ENCODE results near the gene CXXC5.

Gene CXXC5

DNA sequence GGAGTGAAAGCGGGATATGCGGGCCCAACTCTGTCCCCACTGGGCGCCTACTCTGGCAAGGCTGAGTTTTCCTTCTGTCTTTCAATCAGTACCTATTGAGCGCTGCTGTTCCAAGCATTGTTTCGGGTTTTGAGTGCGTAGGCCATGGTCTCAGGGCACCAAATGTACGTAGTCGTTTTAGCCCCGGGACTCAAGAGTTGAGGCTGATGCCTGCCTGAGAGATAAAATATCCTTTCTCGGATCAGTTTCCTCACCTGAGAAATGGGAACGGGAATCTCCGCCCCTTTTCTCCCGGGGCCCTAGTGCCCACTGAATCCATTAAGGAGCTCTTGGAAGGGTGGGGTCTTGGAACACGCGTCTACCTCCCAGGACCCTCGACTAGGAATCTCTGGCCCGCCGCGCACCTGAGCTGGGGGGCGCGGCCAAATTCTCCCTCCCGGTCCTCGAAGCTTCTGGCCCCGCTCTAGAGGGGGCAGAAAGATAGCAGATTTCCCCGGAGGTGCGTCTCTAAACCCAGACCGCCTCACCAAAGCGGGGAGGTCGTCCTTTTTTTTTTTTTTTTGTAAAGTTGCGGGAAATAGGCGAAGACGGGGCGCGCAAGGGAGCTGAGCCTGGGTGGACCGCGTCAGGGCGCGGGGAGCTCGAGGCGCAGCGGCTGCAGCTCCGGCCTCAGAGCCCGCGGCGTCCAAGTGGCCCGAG is 494 bp upstream of the CXXC5 start:
- TF ChIP-seq, protein P1, sequence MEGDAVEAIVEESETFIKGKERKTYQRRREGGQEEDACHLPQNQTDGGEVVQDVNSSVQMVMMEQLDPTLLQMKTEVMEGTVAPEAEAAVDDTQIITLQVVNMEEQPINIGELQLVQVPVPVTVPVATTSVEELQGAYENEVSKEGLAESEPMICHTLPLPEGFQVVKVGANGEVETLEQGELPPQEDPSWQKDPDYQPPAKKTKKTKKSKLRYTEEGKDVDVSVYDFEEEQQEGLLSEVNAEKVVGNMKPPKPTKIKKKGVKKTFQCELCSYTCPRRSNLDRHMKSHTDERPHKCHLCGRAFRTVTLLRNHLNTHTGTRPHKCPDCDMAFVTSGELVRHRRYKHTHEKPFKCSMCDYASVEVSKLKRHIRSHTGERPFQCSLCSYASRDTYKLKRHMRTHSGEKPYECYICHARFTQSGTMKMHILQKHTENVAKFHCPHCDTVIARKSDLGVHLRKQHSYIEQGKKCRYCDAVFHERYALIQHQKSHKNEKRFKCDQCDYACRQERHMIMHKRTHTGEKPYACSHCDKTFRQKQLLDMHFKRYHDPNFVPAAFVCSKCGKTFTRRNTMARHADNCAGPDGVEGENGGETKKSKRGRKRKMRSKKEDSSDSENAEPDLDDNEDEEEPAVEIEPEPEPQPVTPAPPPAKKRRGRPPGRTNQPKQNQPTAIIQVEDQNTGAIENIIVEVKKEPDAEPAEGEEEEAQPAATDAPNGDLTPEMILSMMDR (IDR thresholded peaks at IDR 0.05; ENCODE audit: borderline replicate concordance, insufficient read depth, low read depth, low read length): no peak

DNA sequence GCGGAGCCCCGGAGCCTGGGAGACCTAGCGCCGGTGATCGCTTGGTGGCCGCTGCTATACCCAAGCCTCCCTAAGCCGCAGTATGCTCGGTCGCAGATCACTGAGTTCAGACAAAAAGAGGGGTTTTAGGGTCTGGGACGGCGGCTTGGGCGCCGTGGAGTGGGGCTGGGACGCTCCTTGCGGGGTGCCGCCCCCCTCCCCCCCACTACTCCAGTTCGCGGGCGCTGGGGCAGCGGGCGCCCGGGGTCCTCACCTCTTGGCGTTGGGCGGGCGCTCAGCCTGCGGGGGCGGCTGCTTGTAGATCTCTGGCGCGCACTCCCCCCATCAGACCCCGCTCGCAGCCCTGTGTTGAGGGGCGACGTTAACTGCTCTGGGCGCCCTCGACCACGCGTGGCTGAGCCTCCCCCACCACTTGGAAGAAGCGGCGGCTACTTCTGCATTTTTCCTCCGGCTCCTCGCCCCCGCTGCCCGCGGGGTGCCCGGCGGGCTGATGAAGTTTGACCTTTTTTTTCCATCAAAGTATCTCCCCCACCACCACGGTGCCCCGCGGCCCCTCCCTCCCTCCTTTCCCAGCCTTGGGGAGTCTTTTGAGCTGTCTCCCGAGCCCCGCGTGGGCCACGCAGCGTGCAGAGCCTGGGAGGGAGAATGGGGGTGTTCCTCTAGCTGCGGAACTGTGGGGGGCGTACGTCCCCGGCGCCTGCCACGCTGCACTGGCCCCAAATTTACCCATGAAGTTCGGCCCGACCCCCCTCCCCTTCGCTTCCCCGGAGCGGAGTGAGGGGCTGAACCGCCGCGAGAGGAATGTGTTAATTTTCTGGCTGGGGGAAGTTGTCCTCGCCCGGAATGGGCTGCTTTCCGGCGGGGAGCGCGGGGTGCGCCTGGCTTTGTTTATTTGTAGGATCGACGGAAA is 1.2 kb downstream of the CXXC5 start:
- peak overlapping the region; percentile 92 for H3K4me3 ChIP-seq (ENCODE audit: low read depth, low read length)
- TF ChIP-seq, protein P1 (IDR thresholded peaks at IDR 0.05; ENCODE audit: borderline replicate concordance, insufficient read depth, low read depth, low read length): peak; percentile 15; the same call in 1 of the 2 replicates

More for the DNA sequence above, 494 bp upstream of the CXXC5 start:
- peak overlapping the region; percentile 92 for H3K4me3 ChIP-seq (ENCODE audit: low read depth, low read length)

DNA sequence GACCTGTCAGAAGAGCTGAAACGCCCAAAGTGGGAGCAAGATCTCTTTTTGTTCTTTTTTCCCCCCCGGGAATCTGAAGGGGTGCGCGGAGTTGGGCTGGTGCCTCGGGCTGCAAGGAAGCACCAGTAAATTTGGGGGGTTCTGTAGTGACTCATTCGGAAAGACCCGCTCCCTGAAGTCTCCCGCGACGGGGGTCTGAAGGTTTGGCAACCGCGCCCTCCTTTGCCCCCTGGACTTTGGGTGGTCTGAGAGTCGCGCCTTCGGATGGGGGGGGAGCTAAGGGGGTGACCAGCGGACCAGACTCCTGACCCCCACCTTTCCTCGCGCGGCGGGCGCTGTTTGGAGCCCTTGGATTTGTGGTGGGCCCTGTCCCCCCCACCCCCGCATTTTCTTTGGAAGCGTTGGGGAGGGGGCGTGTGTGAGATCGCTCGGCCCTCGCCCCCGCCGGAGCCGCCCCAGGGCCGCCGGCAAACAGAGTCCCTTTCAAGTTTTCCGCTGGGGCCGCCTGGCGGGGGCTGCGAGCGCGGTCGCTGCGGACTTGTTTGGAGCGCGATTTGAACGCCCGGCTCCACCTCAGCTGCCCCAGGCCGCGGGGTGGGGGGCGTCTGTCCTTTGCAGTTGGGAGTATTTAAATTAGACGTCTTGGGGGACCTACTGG is 2.0 kb downstream of the CXXC5 start:
- TF ChIP-seq, protein P1 (IDR thresholded peaks at IDR 0.05; ENCODE audit: borderline replicate concordance, insufficient read depth, low read depth, low read length): peak; percentile 50

DNA sequence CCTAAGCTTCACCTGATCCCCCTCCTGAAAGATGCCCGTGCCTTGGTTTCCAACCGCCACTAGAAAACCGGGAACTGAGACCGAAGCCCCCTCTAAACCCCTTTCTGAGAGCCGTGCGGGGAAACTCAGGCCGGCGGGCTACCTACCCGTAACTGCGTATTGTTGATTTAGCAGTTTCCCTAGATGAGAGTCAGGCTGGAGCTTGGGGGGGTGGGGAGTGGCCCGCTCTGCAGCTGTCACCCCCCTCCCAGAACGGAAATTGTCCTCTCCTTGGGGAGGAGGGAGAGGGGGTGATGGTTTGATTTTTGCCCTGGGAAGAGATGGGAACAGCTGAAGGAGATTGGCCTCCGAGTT is 2.5 kb downstream of the CXXC5 start:
- TF ChIP-seq, protein P1 (IDR thresholded peaks at IDR 0.05; ENCODE audit: borderline replicate concordance, insufficient read depth, low read depth, low read length): no peak
- H3K4me3 ChIP-seq (ENCODE audit: low read depth, low read length): peak overlapping the region; percentile 92

More for the DNA sequence above, 2.0 kb downstream of the CXXC5 start:
- H3K4me3 ChIP-seq (ENCODE audit: low read depth, low read length): peak overlapping the region; percentile 92

DNA sequence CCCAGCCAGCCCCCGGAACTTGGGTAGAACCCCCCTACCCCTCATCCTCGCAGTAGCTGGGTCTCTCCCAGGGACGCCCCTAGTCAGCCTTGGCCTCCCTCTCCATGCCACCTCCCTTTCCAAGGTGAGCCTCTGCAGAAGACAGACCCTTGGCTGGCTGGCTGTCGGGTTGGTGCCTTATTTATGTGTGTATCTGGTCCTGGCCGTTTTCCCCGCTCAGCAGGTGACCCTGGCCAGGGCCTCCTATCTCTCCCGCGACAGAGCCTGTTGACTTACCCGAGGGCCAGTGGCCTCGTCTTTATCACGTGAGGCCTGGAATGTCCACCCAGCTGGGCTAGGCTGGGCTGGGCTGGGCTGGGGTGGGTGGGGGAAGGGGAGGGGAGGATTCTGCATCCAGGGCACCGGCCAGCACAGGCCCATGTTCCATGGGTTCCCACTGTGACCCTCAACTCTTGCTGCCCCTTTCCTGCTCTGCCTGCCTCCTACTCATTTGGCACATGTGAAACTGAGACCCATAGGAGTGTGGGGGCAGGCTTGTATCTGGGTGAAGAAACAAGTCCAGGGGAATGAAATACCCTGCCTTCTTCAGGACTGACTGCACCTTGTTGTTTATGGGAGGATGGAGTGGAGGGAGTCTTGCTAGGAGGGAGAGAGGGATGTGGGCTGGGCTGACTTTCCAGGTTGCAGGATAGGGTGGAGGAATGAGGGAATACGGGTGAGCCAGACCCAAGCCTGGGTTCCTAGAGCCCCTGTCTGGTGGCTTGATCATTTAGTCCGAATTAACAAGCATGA is 3.1 kb downstream of the CXXC5 start:
- TF ChIP-seq, protein P1 (IDR thresholded peaks at IDR 0.05; ENCODE audit: borderline replicate concordance, insufficient read depth, low read depth, low read length): no peak
- H3K4me3 ChIP-seq (ENCODE audit: low read depth, low read length): peak overlapping the region; percentile 92
